HCT116 (cell line): ENCODE measurements around the gene KLF9. TPM values are rescaled to one million over a fixed set of nuclear protein-coding genes. Genes with fewer than 3 reads are reported as not detected.

Source experiments
- ATAC-seq: fragments of 200-7000 bp; cut with Tn5 transposase; 2 replicates; pipeline ENCODE4 v1.9.1; 2020; ENCODE audit warnings: mild to moderate bottlenecking, moderate library complexity
- BruUV-seq: library from RNA; stranded (reverse); fragments of 400-500 nt; replicated peaks from 2 replicates; lab custom pipeline; 2021; lab: Mats Ljungman, UMichigan
- CTCF ChIA-PET: fragments of 300-600 bp; sonication (Branson Sonifier 250); formaldehyde crosslinking; loops from one replicate; lab custom pipeline; 2021; ENCODE audit warnings: antibody characterized with exemption; lab: Charles Lee
- POLR2A ChIA-PET: fragments of 300-600, 350-600 bp; sonication (Branson Sonifier 250); formaldehyde crosslinking; loops from one replicate; lab custom pipeline; 2021; ENCODE audit warnings: antibody characterized with exemption; lab: Charles Lee
- RAD21 ChIA-PET, 2 experiments: fragments of 300-600 bp; sonication (Branson Sonifier 250); formaldehyde crosslinking; loops; one replicate each; lab custom pipeline; 2023; ENCODE audit warnings: low total read pairs in 2 of 2; ENCODE audit not compliant: uncharacterized antibody in 2 of 2, unreplicated experiment in 2 of 2, low non-redundant PET in 1 of 2; lab: Charles Lee
- DNase-seq: peaks from one replicate; pipeline ENCODE4 v3.0.0-alpha.2; 2010; ENCODE audit warnings: low read depth, low spot score
- H2AFZ ChIP-seq: fragments of 200-600 bp; shearing (Covaris generic), sonication (generic); 2 replicates; pipeline ENCODE4 v1.6.1; 2017; ENCODE audit warnings: low read depth, mixed run types, mixed read lengths, antibody characterized with exemption, low read length; ENCODE audit not compliant: poor library complexity, severe bottlenecking
- H3K27ac ChIP-seq: 2 replicates; pipeline ENCODE4 v1.5.1; 2012; ENCODE audit warnings: low read depth, low read length
- H3K27me3 ChIP-seq: fragments of 200-600 bp; sonication (generic); 2 replicates; pipeline ENCODE4 v1.6.1; 2016; ENCODE audit warnings: mixed run types, low read length, mixed read lengths; ENCODE audit not compliant: insufficient read depth
- H3K36me3 ChIP-seq, 2 experiments: fragments of 200-500 bp in 1 of 2; fragments of 200-600 bp in 1 of 2; sonication (Bioruptor generic) in 1 of 2; sonication (generic) in 1 of 2; 2 replicates each; pipeline versions ENCODE4 v1.5.1 to v1.6.1; 2014 to 2016; ENCODE audit warnings: low read length in 2 of 2, inconsistent platforms in 1 of 2, mixed read lengths in 1 of 2, mixed run types in 1 of 2; ENCODE audit not compliant: insufficient read depth in 2 of 2, control insufficient read depth in 1 of 2
- H3K4me1 ChIP-seq, 2 experiments: fragments of 200-600 bp in 1 of 2; sonication (generic) in 1 of 2; 2 replicates each; pipeline versions ENCODE4 v1.5.1 to v1.6.1; 2012 to 2017; ENCODE audit warnings: low read length in 2 of 2, inconsistent platforms in 1 of 2, mild to moderate bottlenecking in 1 of 2, mixed read lengths in 1 of 2, mixed run types in 1 of 2, moderate library complexity in 1 of 2; ENCODE audit not compliant: insufficient read depth in 2 of 2, control insufficient read depth in 1 of 2
- H3K4me2 ChIP-seq: fragments of 200-600 bp; sonication (generic); 2 replicates; pipeline ENCODE4 v1.6.1; 2017; ENCODE audit warnings: mixed run types, low read length, mixed read lengths
- H3K4me3 ChIP-seq, 2 experiments: fragments of 200-600 bp in 1 of 2; sonication (generic) in 1 of 2; replicated peaks in 1 of 2; 2 replicates each; pipeline ENCODE4 v1.5.1; 2011 to 2016; ENCODE audit warnings: low read length in 2 of 2, control low read depth in 1 of 2, low read depth in 1 of 2, mild to moderate bottlenecking in 1 of 2, mixed read lengths in 1 of 2, mixed run types in 1 of 2
- H3K79me2 ChIP-seq: fragments of 200-600 bp; sonication (generic); 2 replicates; pipeline ENCODE4 v1.6.1; 2017; ENCODE audit warnings: mild to moderate bottlenecking, mixed run types, low read length, moderate library complexity, mixed read lengths; ENCODE audit not compliant: insufficient read depth
- H3K9ac ChIP-seq: fragments of 200-600 bp; sonication (generic); 2 replicates; pipeline ENCODE4 v1.6.1; 2016; ENCODE audit warnings: low read length, mixed read lengths
- H3K9me2 ChIP-seq: fragments of 200-600 bp; sonication (generic), shearing (Covaris generic); 2 replicates; pipeline ENCODE4 v1.6.1; 2017; ENCODE audit warnings: mixed run types, mild to moderate bottlenecking, moderate library complexity; ENCODE audit not compliant: insufficient read depth
- H3K9me3 ChIP-seq, 2 experiments: fragments of 200-500 bp in 1 of 2; fragments of 200-600 bp in 1 of 2; sonication (Bioruptor generic) in 1 of 2; sonication (generic) in 1 of 2; 2 replicates each; pipeline ENCODE4 v1.6.1; 2014 to 2017; ENCODE audit warnings: low read length in 2 of 2, mixed read lengths in 2 of 2, inconsistent platforms in 1 of 2, low read depth in 1 of 2, mild to moderate bottlenecking in 1 of 2, mixed run types in 1 of 2, moderate library complexity in 1 of 2; ENCODE audit not compliant: control insufficient read depth in 1 of 2, insufficient read depth in 1 of 2
- H4K20me1 ChIP-seq: fragments of 200-600 bp; sonication (generic), shearing (Covaris generic); 2 replicates; pipeline ENCODE4 v1.6.1; 2017; ENCODE audit warnings: mixed run types, mild to moderate bottlenecking, moderate library complexity; ENCODE audit not compliant: insufficient read depth
- CBX3 ChIP-seq: IDR thresholded peaks from 2 replicates; pipeline ENCODE4 v1.6.1; 2012; ENCODE audit warnings: low read depth
- EGR1 ChIP-seq: IDR thresholded peaks from 2 replicates; pipeline ENCODE4 v1.6.1; 2012; ENCODE audit warnings: low read depth
- ELF1 ChIP-seq: IDR thresholded peaks from 2 replicates; pipeline ENCODE4 v1.6.1; 2012; ENCODE audit warnings: low read depth, borderline replicate concordance
- EZH2 ChIP-seq: fragments of 200-600 bp; sonication (generic); IDR thresholded peaks from 2 replicates; pipeline ENCODE4 v1.6.1; 2017; ENCODE audit warnings: antibody characterized with exemption, mixed run types
- EZH2phosphoT487 ChIP-seq: fragments of 200-600 bp; IDR thresholded peaks from 2 replicates; pipeline ENCODE4 v1.6.1; 2018; ENCODE audit warnings: antibody characterized with exemption, borderline replicate concordance
- POLR2AphosphoS5 ChIP-seq: IDR thresholded peaks from 2 replicates; pipeline ENCODE4 v1.6.1; 2011; ENCODE audit warnings: mild to moderate bottlenecking, low read depth, low read length, moderate library complexity
- REST ChIP-seq: IDR thresholded peaks from 2 replicates; pipeline ENCODE4 v1.6.1; 2012; ENCODE audit warnings: low read depth
- SP1 ChIP-seq: IDR thresholded peaks from 2 replicates; pipeline ENCODE4 v1.6.1; 2012; ENCODE audit warnings: low read depth
- SRF ChIP-seq: IDR thresholded peaks from 2 replicates; pipeline ENCODE4 v1.6.1; 2012; ENCODE audit warnings: low read depth
- YY1 ChIP-seq: IDR thresholded peaks from 2 replicates; pipeline ENCODE4 v1.6.1; 2011; ENCODE audit warnings: low read length, low read depth, moderate library complexity, mild to moderate bottlenecking; ENCODE audit not compliant: insufficient replicate concordance; ENCODE audit errors: extremely low read depth
- ZNF274 ChIP-seq: fragments of 200-500 bp; sonication (Bioruptor generic); IDR thresholded peaks from 2 replicates; pipeline ENCODE4 v1.6.1; 2014; ENCODE audit warnings: mild to moderate bottlenecking, low read depth, low read length, inconsistent platforms
- intact Hi-C: fragments of 100-400 bp; cut with micrococcal nuclease; formaldehyde crosslinking; loops from 2 replicates; pipeline ENCODE4 v1.10.0; 2022
- total RNA-seq: library from RNA; stranded (reverse); gene quantifications from one replicate; pipeline ENCODE4 v1.2.1, GENCODE V29; 2021; ENCODE audit not compliant: unreplicated experiment
- TF ChIP-seq, protein P1 (sequence below), 3 experiments: fragments of 200-600 bp in 1 of 3; sonication (generic) in 1 of 3; IDR thresholded peaks in 2 of 3; conservative IDR thresholded peaks in 1 of 3; 2 replicates each; pipeline ENCODE4 v1.5.1; 2012 to 2017; ENCODE audit warnings: low read depth in 2 of 3, low read length in 2 of 3, antibody characterized with exemption in 1 of 3, borderline replicate concordance in 1 of 3, control low read depth in 1 of 3, mild to moderate bottlenecking in 1 of 3, mixed read lengths in 1 of 3, mixed run types in 1 of 3, moderate library complexity in 1 of 3; ENCODE audit not compliant: insufficient read depth in 1 of 3

KLF9 gene
- total RNA-seq, 1 experiment from 2014 or later: 8.3 TPM

GRCh38 chr9:70389188-70389587 lies 25.3 kb downstream of the KLF9 start (continued):
- TF ChIP-seq, protein P1, sequence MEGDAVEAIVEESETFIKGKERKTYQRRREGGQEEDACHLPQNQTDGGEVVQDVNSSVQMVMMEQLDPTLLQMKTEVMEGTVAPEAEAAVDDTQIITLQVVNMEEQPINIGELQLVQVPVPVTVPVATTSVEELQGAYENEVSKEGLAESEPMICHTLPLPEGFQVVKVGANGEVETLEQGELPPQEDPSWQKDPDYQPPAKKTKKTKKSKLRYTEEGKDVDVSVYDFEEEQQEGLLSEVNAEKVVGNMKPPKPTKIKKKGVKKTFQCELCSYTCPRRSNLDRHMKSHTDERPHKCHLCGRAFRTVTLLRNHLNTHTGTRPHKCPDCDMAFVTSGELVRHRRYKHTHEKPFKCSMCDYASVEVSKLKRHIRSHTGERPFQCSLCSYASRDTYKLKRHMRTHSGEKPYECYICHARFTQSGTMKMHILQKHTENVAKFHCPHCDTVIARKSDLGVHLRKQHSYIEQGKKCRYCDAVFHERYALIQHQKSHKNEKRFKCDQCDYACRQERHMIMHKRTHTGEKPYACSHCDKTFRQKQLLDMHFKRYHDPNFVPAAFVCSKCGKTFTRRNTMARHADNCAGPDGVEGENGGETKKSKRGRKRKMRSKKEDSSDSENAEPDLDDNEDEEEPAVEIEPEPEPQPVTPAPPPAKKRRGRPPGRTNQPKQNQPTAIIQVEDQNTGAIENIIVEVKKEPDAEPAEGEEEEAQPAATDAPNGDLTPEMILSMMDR (IDR thresholded peaks at IDR 0.05 in 2 of 3, conservative IDR thresholded peaks at IDR 0.05 in 1 of 3; ENCODE audit: borderline replicate concordance in 1 of 3, insufficient read depth in 1 of 3, low read depth in 2 of 3, low read length in 2 of 3): no peak
- TF ChIP-seq EZH2 (no peak), EGR1 (no peak), CBX3 (no peak)

- CTCF ChIA-PET: no interaction called here
- no peak overlapping the region for H2AFZ ChIP-seq
- H4K20me1 ChIP-seq: no peaks in the 10 kb centered on the region
- H3K4me3 ChIP-seq: no peak overlapping the region
- H3K4me2 ChIP-seq: no peak overlapping the region
- intact Hi-C loops: no loop called here
- POLR2A ChIA-PET: no interaction called here
- BruUV-seq: no TSS peak
- ATAC-seq (no peak), DNase-seq (no peak)
- H3K4me1 ChIP-seq: peaks cover 5 to 8% of the 10 kb centered on the region in 2 experiments; a peak in 2 of 4 replicates
- RAD21 ChIA-PET: no interaction called here
- no peaks in the 10 kb centered on the region for H3K36me3 ChIP-seq
- no peak overlapping the region for H3K27ac ChIP-seq
- H3K27me3 ChIP-seq: no peaks in the 10 kb centered on the region
- H3K79me2 ChIP-seq: no peaks in the 10 kb centered on the region
- H3K9me3 ChIP-seq: no peaks in the 10 kb centered on the region
- H3K9ac ChIP-seq: no peak overlapping the region
- H3K9me2 ChIP-seq: no peaks in the 10 kb centered on the region
- TF ChIP-seq EZH2phosphoT487 (no peak), POLR2AphosphoS5 (no peak), SP1 (no peak), SRF (no peak), EGR1 (no peak), CBX3 (no peak), REST (no peak), YY1 (no peak), ZNF274 (no peak), ELF1 (no peak)
- TF ChIP-seq, protein P1 (IDR thresholded peaks at IDR 0.05 in 2 of 3, conservative IDR thresholded peaks at IDR 0.05 in 1 of 3; ENCODE audit: borderline replicate concordance in 1 of 3, insufficient read depth in 1 of 3, low read depth in 2 of 3, low read length in 2 of 3): no peak
These were observed 26.8 kb downstream of the KLF9 start for GRCh38 chr9:70387663-70388062.
